Measurements from ENCODE around the gene CTCF. TPM values are rescaled to one million over a fixed set of nuclear protein-coding genes. Genes with fewer than 3 reads are reported as not detected.

CTCF gene
- polyA plus RNA-seq, 6 donors from 2014 or later: 40.2 to 93.3 (median 67.8) TPM

- peaks cover 26 to 57% (median 48%) of the 10 kb centered on the region in 3 donors for H3K4me1 Mint-ChIP-seq
- H3K4me3 Mint-ChIP-seq: peak overlapping the region; percentile 81 to 96 (median 90)
- peak overlapping the region; percentile 90 to 98 (median 96) for H3K27ac Mint-ChIP-seq
- DNase-seq: peak; percentile 97
- peak; percentile 70 to 73 for ATAC-seq (ENCODE audit: low read depth in 2 of 2)
- no peaks in the 10 kb centered on the region for H3K36me3 Mint-ChIP-seq
- no peaks in the 10 kb centered on the region for H3K9me3 Mint-ChIP-seq
- H3K27me3 Mint-ChIP-seq: no peaks in the 10 kb centered on the region
Observed at GRCh38 chr16:67561824-67562525, 351 bp upstream of the CTCF start.

- no peaks in the 10 kb centered on the region for H3K36me3 Mint-ChIP-seq
- ATAC-seq (ENCODE audit: low read depth in 2 of 2) (peak; percentile 13 to 21), DNase-seq (peak; percentile 66)
- peaks cover 26 to 60% (median 45%) of the 10 kb centered on the region in 3 donors for H3K4me1 Mint-ChIP-seq
- no peaks in the 10 kb centered on the region for H3K9me3 Mint-ChIP-seq
- H3K27ac Mint-ChIP-seq: peak overlapping the region; percentile 88 to 98 (median 94)
- H3K4me3 Mint-ChIP-seq: peak overlapping the region; percentile 81 to 96 (median 94)
- H3K27me3 Mint-ChIP-seq: no peaks in the 10 kb centered on the region
Observed at GRCh38 chr16:67562918-67563707, 787 bp downstream of the CTCF start.

GRCh38 chr16:67563708-67564468, 1.6 kb downstream of the CTCF start:
- no peak for ATAC-seq (ENCODE audit: low read depth in 2 of 2)
- no peaks in the 10 kb centered on the region for H3K27me3 Mint-ChIP-seq
- peak overlapping the region; percentile 88 to 98 (median 94) for H3K27ac Mint-ChIP-seq
- H3K9me3 Mint-ChIP-seq: no peaks in the 10 kb centered on the region
- H3K4me1 Mint-ChIP-seq: peaks cover 26 to 68% (median 52%) of the 10 kb centered on the region in 3 donors
- H3K36me3 Mint-ChIP-seq: no peaks in the 10 kb centered on the region
- peak overlapping the region; percentile 81 to 96 (median 94) for H3K4me3 Mint-ChIP-seq
- DNase-seq: no peak

- peaks cover 26 to 66% (median 47%) of the 10 kb centered on the region in 3 donors for H3K4me1 Mint-ChIP-seq
- ATAC-seq (ENCODE audit: low read depth in 2 of 2) (no peak), DNase-seq (no peak)
- H3K4me3 Mint-ChIP-seq: peak overlapping the region in 7 of 8 donors; percentile 9 to 90 (median 80)
- no peaks in the 10 kb centered on the region for H3K9me3 Mint-ChIP-seq
- H3K36me3 Mint-ChIP-seq: no peaks in the 10 kb centered on the region
- peak overlapping the region in 5 of 6 donors; percentile 42 to 95 (median 76) for H3K27ac Mint-ChIP-seq
- no peaks in the 10 kb centered on the region for H3K27me3 Mint-ChIP-seq
Observed at GRCh38 chr16:67565470-67566100, 3.3 kb downstream of the CTCF start.

- no peak overlapping the region for H3K4me3 Mint-ChIP-seq
- DNase-seq: no peak
- H3K27ac Mint-ChIP-seq: peak overlapping the region in 1 of 6 donors; percentile 53
- no peaks in the 10 kb centered on the region for H3K27me3 Mint-ChIP-seq
- no peak for ATAC-seq (ENCODE audit: low read depth in 2 of 2)
- peaks cover 14 to 40% (median 25%) of the 10 kb centered on the region in 3 donors for H3K4me1 Mint-ChIP-seq
- H3K36me3 Mint-ChIP-seq: peaks cover 0 to 9% of the 10 kb centered on the region in 2 donors
- H3K9me3 Mint-ChIP-seq: no peaks in the 10 kb centered on the region
Observed at GRCh38 chr16:67571464-67571863, 9.1 kb downstream of the CTCF start.

GRCh38 chr16:67571981-67572431, 9.7 kb downstream of the CTCF start:
- DNase-seq: no peak
- H3K4me3 Mint-ChIP-seq: no peak overlapping the region
- H3K27ac Mint-ChIP-seq: no peak overlapping the region
- peaks cover 12 to 38% (median 20%) of the 10 kb centered on the region in 3 donors for H3K4me1 Mint-ChIP-seq
- no peaks in the 10 kb centered on the region for H3K27me3 Mint-ChIP-seq
- no peaks in the 10 kb centered on the region for H3K9me3 Mint-ChIP-seq
- H3K36me3 Mint-ChIP-seq: peaks cover 0 to 13% of the 10 kb centered on the region in 2 donors
- no peak for ATAC-seq (ENCODE audit: low read depth in 2 of 2)

GRCh38 chr16:67579686-67580085, 17.4 kb downstream of the CTCF start:
- Mint-ChIP-seq H3K9me3 (no peaks in the 10 kb centered on the region), H3K27me3 (no peaks in the 10 kb centered on the region), H3K4me3 (no peak overlapping the region), H3K4me1 (peaks cover 12 to 21% (median 20%) of the 10 kb centered on the region in 3 donors), H3K27ac (peak overlapping the region in 5 of 6 donors; percentile 49 to 69 (median 61)), H3K36me3 (peaks cover 0 to 7% of the 10 kb centered on the region in 2 donors)
- DNase-seq (no peak), ATAC-seq (ENCODE audit: low read depth in 2 of 2) (no peak)

GRCh38 chr16:67580202-67580601, 17.9 kb downstream of the CTCF start:
- Mint-ChIP-seq H3K27me3 (no peaks in the 10 kb centered on the region), H3K9me3 (no peaks in the 10 kb centered on the region), H3K4me1 (peaks cover 12 to 25% (median 21%) of the 10 kb centered on the region in 3 donors), H3K27ac (peak overlapping the region in 2 of 6 donors; percentile 26 to 69), H3K4me3 (no peak overlapping the region), H3K36me3 (peaks cover 0 to 7% of the 10 kb centered on the region in 2 donors)
- DNase-seq: no peak
- no peak for ATAC-seq (ENCODE audit: low read depth in 2 of 2)

GRCh38 chr16:67593288-67593687, 31.0 kb downstream of the CTCF start:
- DNase-seq (no peak), ATAC-seq (ENCODE audit: low read depth in 2 of 2) (no peak)
- peaks cover 23 to 29% (median 23%) of the 10 kb centered on the region in 3 donors for H3K4me1 Mint-ChIP-seq
- H3K4me3 Mint-ChIP-seq: no peak overlapping the region
- H3K36me3 Mint-ChIP-seq: peaks cover 0 to 4% of the 10 kb centered on the region in 2 donors
- H3K27ac Mint-ChIP-seq: peak overlapping the region in 4 of 6 donors; percentile 32 to 51 (median 38)
- no peaks in the 10 kb centered on the region for H3K27me3 Mint-ChIP-seq
- no peaks in the 10 kb centered on the region for H3K9me3 Mint-ChIP-seq

GRCh38 chr16:67593701-67594100, 31.4 kb downstream of the CTCF start:
- Mint-ChIP-seq H3K36me3 (peaks cover 0 to 4% of the 10 kb centered on the region in 2 donors), H3K4me1 (peaks cover 22 to 27% (median 22%) of the 10 kb centered on the region in 3 donors), H3K27me3 (no peaks in the 10 kb centered on the region), H3K27ac (peak overlapping the region in 5 of 6 donors; percentile 32 to 69 (median 42)), H3K9me3 (no peaks in the 10 kb centered on the region), H3K4me3 (no peak overlapping the region)
- DNase-seq: no peak
- ATAC-seq (ENCODE audit: low read depth in 2 of 2): no peak

- H3K4me3 Mint-ChIP-seq: peak overlapping the region in 1 of 8 donors; percentile 46
- ATAC-seq (ENCODE audit: low read depth in 2 of 2): no peak
Observed at GRCh38 chr16:67594256-67594915, 32.1 kb downstream of the CTCF start.

GRCh38 chr16:67594956-67595355, 32.6 kb downstream of the CTCF start:
- ATAC-seq (ENCODE audit: low read depth in 2 of 2) (no peak), DNase-seq (no peak)
- Mint-ChIP-seq H3K4me3 (no peak overlapping the region), H3K27me3 (no peaks in the 10 kb centered on the region), H3K4me1 (peaks cover 22 to 32% (median 26%) of the 10 kb centered on the region in 3 donors), H3K36me3 (peaks cover 0 to 4% of the 10 kb centered on the region in 2 donors), H3K27ac (peak overlapping the region in 5 of 6 donors; percentile 5 to 87 (median 30)), H3K9me3 (no peaks in the 10 kb centered on the region)

More at GRCh38 chr16:67594256-67594915, 32.1 kb downstream of the CTCF start:
- Mint-ChIP-seq H3K27me3 (no peaks in the 10 kb centered on the region), H3K4me1 (peaks cover 20 to 27% (median 22%) of the 10 kb centered on the region in 3 donors), H3K27ac (peak overlapping the region in 5 of 6 donors; percentile 16 to 87 (median 44)), H3K9me3 (no peaks in the 10 kb centered on the region), H3K36me3 (peaks cover 0 to 4% of the 10 kb centered on the region in 2 donors)
- no peak for DNase-seq
